BLaER1 treated with 17β-estradiol and CSF1 and Interleukin-3, amounts not matched to agents 10 nM and 100 nM (cell line): ENCODE measurements around the gene ANKRD28.
A peak's percentile ranks its signal among the peaks of the same experiment; 100 is the strongest.

Source experiments
- H3K27ac ChIP-seq, 11 experiments: shearing (Covaris generic); formaldehyde crosslinking; 2 replicates each; pipeline ENCODE4 v1.8.1; 2022
- H3K27me3 ChIP-seq, 11 experiments: shearing (Covaris generic); formaldehyde crosslinking; 2 replicates each; pipeline ENCODE4 v1.8.1; 2022
- H3K36me3 ChIP-seq, 11 experiments: shearing (Covaris generic); formaldehyde crosslinking; 2 replicates each; pipeline ENCODE4 v1.8.1; 2022
- H3K4me1 ChIP-seq, 10 experiments: shearing (Covaris generic); formaldehyde crosslinking; 2 replicates each; pipeline ENCODE4 v1.8.1; 2022
- H3K4me2 ChIP-seq, 11 experiments: shearing (Covaris generic); formaldehyde crosslinking; 2 replicates each; pipeline ENCODE4 v1.8.1; 2022
- H3K4me3 ChIP-seq, 10 experiments: shearing (Covaris generic); formaldehyde crosslinking; 2 replicates each; pipeline ENCODE4 v1.8.1; 2022
- H3K9ac ChIP-seq, 11 experiments: shearing (Covaris generic); formaldehyde crosslinking; 2 replicates each; pipeline ENCODE4 v1.8.1; 2022
- H3K9me3 ChIP-seq, 11 experiments: shearing (Covaris generic); formaldehyde crosslinking; replicated peaks in 1 of 11; 2 replicates each; pipeline ENCODE4 v1.8.1; 2022
- H4K20me1 ChIP-seq, 11 experiments: shearing (Covaris generic); formaldehyde crosslinking; 2 replicates each; pipeline ENCODE4 v1.8.1; 2022
- Cebpa-rat ChIP-seq, 11 experiments: shearing (Covaris generic); IDR thresholded peaks; 2 replicates each; pipeline ENCODE4 v1.8.1; 2022

Gene ANKRD28

DNA sequence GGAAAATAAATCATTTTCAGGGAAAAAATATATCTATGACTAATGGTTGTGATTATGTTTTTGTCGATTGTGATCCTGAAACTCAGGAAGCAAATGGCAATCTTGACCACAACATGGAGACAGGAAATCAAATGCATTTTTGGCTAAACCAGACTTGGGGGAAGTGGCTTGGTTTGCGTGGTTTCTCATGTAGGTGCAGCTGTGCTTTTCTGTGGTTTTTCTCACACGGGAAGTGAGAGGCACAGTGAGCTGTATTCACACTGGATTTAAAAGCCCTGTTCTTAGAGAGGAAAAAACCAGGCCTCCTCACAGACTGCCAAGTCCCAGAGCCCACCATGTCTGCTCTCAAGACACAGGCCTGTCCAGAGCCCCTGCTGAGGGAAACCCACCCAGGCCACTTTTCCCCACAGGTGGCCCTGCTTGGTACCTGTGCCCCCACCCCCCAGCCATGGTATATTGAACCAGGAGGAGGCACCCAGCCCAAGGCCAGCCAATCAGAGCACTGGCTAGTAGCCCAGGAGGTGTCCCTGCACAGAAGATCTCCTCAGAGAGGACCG, 150.1 kb downstream of the ANKRD28 start:
- H3K36me3 ChIP-seq = no peaks in the 10 kb centered on the region; a peak in 1 of 22 replicates
- peak overlapping the region; percentile 59 to 86 (median 79); a peak in 21 of 22 replicates for H3K27ac ChIP-seq
- TF ChIP-seq Cebpa-rat (IDR thresholded peaks at IDR 0.05) = peak in 3 of 11 experiments; percentile 20 to 56 (median 46); a peak in 3 of 22 replicates
- H3K4me3 ChIP-seq = peak overlapping the region in 9 of 10 experiments; percentile 10 to 57 (median 46); a peak in 12 of 20 replicates
- H4K20me1 ChIP-seq = peaks cover 0 to 12% (median 0%) of the 10 kb centered on the region in 11 experiments; a peak in 3 of 22 replicates
- peak overlapping the region; percentile 54 to 75 (median 70); a peak in 20 of 22 replicates for H3K9ac ChIP-seq
- H3K27me3 ChIP-seq = peaks cover 0 to 47% (median 20%) of the 10 kb centered on the region in 11 experiments; a peak in 12 of 22 replicates
- H3K4me1 ChIP-seq = peaks cover 33 to 52% (median 45%) of the 10 kb centered on the region in 10 experiments
- peak overlapping the region; percentile 87 to 97 (median 94) for H3K4me2 ChIP-seq
- H3K9me3 ChIP-seq = peaks cover 0 to 32% (median 12%) of the 10 kb centered on the region in 11 experiments; a peak in 15 of 22 replicates

- H3K27me3 ChIP-seq = peaks cover 0 to 46% (median 20%) of the 10 kb centered on the region in 11 experiments; a peak in 12 of 22 replicates
- peak overlapping the region; percentile 54 to 75 (median 70); a peak in 20 of 22 replicates for H3K9ac ChIP-seq
- H3K27ac ChIP-seq = peak overlapping the region; percentile 19 to 86 (median 79); a peak in 21 of 22 replicates
- H3K4me3 ChIP-seq = peak overlapping the region in 9 of 10 experiments; percentile 10 to 57 (median 46); a peak in 16 of 20 replicates
- H4K20me1 ChIP-seq = peaks cover 0 to 12% (median 0%) of the 10 kb centered on the region in 11 experiments; a peak in 3 of 22 replicates
- no peaks in the 10 kb centered on the region; a peak in 1 of 22 replicates for H3K36me3 ChIP-seq
- peak overlapping the region; percentile 87 to 97 (median 94) for H3K4me2 ChIP-seq
- H3K4me1 ChIP-seq = peaks cover 33 to 52% (median 45%) of the 10 kb centered on the region in 10 experiments
- H3K9me3 ChIP-seq = peaks cover 0 to 28% (median 12%) of the 10 kb centered on the region in 11 experiments; a peak in 15 of 22 replicates
- TF ChIP-seq Cebpa-rat (IDR thresholded peaks at IDR 0.05) = no peak
These were observed 150.8 kb downstream of the ANKRD28 start for GRCh38 chr3:15646851-15647511.

DNA sequence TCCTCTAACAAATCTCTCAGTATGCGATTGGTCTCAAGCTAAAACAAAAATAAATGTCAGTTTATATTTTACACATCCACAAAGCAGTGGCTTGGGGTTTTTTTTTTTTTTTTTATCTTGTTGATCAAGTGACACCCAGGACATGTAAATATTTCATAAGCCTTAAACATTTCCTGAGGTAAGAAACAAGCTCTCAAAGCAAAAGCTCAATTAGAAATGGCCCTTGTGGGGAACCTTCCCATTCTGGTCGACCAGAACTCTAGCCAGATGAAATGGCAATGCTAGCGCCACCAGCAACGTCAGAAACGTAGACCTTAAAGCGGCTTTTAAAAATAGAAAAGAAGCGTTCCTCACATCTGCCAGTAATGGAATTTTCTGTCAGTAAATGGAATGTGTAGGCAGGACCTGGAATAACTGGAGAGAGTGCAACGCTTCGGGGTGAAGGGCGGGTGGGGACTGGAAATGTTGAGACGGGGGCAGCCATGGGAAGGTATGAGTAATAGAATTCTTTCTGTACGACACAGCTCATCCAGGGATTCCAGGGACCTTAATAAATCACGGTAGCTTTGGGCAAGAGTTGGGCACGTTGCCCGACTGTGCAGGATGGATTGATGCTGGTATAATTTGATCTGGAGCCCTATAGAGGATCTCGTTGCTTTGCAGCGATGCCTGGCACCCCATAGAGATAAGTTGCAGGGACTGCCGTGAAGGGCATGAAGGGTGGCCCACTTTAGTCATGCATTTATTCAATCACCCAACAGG, 151.9 kb downstream of the ANKRD28 start:
- Histone ChIP-seq H3K4me1 (peaks cover 33 to 58% (median 45%) of the 10 kb centered on the region in 10 experiments), H3K4me3 (no peak overlapping the region; a peak in 1 of 20 replicates), H3K27me3 (peaks cover 0 to 37% (median 15%) of the 10 kb centered on the region in 11 experiments; a peak in 12 of 22 replicates), H4K20me1 (peaks cover 0 to 12% (median 0%) of the 10 kb centered on the region in 11 experiments; a peak in 3 of 22 replicates), H3K27ac (peak overlapping the region in 8 of 11 experiments; percentile 11 to 86 (median 84); a peak in 11 of 22 replicates), H3K9ac (peak overlapping the region in 3 of 11 experiments; percentile 70 to 75 (median 73); a peak in 3 of 22 replicates), H3K4me2 (peak overlapping the region; percentile 87 to 97 (median 94)), H3K36me3 (no peaks in the 10 kb centered on the region; a peak in 1 of 22 replicates), H3K9me3 (peaks cover 0 to 20% (median 11%) of the 10 kb centered on the region in 11 experiments; a peak in 12 of 22 replicates)
- no peak for TF ChIP-seq Cebpa-rat (IDR thresholded peaks at IDR 0.05)

GRCh38 chr3:15645246-15645645, 152.5 kb downstream of the ANKRD28 start:
- Histone ChIP-seq H3K36me3 (no peaks in the 10 kb centered on the region; a peak in 1 of 22 replicates), H3K4me2 (peak overlapping the region in 9 of 11 experiments; percentile 87 to 97 (median 94); a peak in 16 of 22 replicates), H3K27ac (peak overlapping the region in 3 of 11 experiments; percentile 11 to 34 (median 21); a peak in 5 of 22 replicates), H3K27me3 (peaks cover 0 to 32% (median 15%) of the 10 kb centered on the region in 11 experiments; a peak in 12 of 22 replicates), H3K4me3 (no peak overlapping the region), H3K9me3 (peaks cover 0 to 20% (median 11%) of the 10 kb centered on the region in 11 experiments; a peak in 12 of 22 replicates), H3K9ac (no peak overlapping the region), H4K20me1 (peaks cover 0 to 12% (median 0%) of the 10 kb centered on the region in 11 experiments; a peak in 3 of 22 replicates), H3K4me1 (peaks cover 33 to 58% (median 45%) of the 10 kb centered on the region in 10 experiments)
- no peak for TF ChIP-seq Cebpa-rat (IDR thresholded peaks at IDR 0.05)

DNA sequence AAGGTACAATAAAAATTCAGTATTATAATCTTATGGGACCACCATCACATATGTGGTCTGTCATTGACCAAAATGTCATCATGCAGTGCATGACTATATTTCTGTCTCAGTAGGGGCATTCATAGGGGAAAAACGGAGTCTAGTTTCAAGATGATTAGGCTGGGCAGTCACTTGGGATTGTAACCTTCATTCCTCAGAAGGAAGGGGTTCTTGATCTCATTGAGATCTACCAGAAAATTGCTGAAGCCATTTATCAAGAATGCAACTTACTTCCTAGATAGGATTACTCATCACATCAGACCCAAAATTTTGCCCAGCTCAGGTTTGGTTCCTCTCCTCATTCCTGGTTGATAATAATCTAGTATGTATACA, 158.9 kb downstream of the ANKRD28 start:
- H3K9ac ChIP-seq = no peak overlapping the region
- no peaks in the 10 kb centered on the region for H4K20me1 ChIP-seq
- peak overlapping the region in 6 of 11 experiments; percentile 12 to 82 (median 78); a peak in 8 of 22 replicates for H3K4me2 ChIP-seq
- H3K36me3 ChIP-seq = no peaks in the 10 kb centered on the region
- H3K4me3 ChIP-seq = no peak overlapping the region
- no peaks in the 10 kb centered on the region for H3K27me3 ChIP-seq
- no peaks in the 10 kb centered on the region for H3K9me3 ChIP-seq
- H3K27ac ChIP-seq = no peak overlapping the region
- TF ChIP-seq Cebpa-rat (IDR thresholded peaks at IDR 0.05) = no peak
- peaks cover 5 to 56% (median 34%) of the 10 kb centered on the region in 10 experiments; a peak in 19 of 20 replicates for H3K4me1 ChIP-seq

DNA sequence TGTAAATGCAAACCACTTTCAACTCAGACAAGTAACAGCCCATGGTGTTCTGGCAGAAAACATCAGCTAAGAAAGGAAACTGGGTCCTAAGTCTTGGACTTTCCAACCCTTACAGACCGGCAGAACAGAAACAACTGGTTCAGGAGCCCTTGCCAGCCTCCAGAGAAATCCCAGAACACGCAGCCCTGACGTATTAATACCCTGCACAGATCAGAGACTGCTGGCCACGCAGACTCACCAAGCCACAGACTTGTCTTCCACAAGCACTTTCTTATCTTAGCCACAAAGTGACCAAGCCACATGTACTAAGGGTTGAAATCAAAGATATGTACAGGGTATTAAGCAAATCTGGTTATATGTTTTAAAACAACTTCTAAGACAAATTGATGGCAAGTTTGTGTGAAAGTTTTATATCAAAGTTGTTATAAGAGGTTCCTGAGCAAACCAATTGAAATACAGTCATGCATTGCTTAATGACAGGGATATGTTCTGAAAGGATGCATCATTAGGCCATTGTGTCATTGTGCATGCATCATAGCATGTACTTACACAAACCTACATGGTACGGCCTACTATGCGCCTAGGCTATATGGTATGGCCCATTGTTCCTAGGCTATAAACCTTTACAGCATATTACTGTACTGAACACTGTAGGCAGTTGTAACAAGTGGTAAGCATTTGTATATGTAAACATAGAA, 159.4 kb downstream of the ANKRD28 start:
- Histone ChIP-seq H3K9me3 (no peaks in the 10 kb centered on the region), H3K4me1 (peaks cover 5 to 60% (median 34%) of the 10 kb centered on the region in 10 experiments; a peak in 19 of 20 replicates), H4K20me1 (no peaks in the 10 kb centered on the region), H3K4me3 (no peak overlapping the region), H3K27ac (no peak overlapping the region), H3K36me3 (no peaks in the 10 kb centered on the region), H3K9ac (no peak overlapping the region), H3K27me3 (no peaks in the 10 kb centered on the region), H3K4me2 (peak overlapping the region in 6 of 11 experiments; percentile 12 to 82 (median 78); a peak in 10 of 22 replicates)
- no peak for TF ChIP-seq Cebpa-rat (IDR thresholded peaks at IDR 0.05)

DNA sequence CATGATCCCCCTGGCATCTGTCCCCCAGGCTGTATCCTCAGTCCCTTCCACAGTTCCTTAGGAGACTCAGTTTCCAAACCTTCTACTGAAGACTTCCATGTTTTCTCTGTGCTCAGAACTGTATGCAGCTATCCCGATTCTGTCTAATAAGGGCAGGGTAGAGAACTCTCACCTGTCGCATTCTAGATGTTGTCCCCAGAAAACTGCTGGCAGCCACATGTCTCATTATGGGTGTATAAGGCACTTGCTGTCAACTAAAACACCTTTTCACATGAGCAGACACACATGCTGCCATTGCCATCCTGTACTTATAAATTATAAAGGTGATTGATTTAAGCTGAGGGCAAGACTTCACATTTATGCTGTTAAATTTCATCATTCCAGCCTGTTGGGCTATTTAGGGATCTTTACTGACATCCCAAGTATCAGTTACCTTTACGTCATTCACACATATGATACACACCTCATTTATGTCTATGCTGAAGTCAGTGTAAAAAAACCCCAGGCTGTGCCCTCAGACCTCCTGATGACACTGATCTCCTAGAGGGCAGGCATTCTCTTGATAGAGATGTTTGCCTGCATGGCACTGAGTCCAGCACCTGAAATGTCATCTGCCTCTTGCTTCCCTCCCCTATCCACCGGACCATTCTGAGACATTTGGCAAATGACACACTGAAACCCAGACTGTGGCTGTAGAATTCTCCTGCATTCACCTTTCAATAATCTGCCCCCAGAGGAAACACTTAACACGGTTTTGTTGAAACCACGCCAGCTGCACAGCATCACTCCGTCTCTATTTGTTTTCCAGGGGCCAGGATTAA, 160.4 kb downstream of the ANKRD28 start:
- H3K9me3 ChIP-seq = no peaks in the 10 kb centered on the region
- no peaks in the 10 kb centered on the region for H4K20me1 ChIP-seq
- H3K27ac ChIP-seq = peak overlapping the region in 8 of 11 experiments; percentile 31 to 75 (median 56); a peak in 13 of 22 replicates
- H3K9ac ChIP-seq = no peak overlapping the region; a peak in 1 of 22 replicates
- H3K4me1 ChIP-seq = peaks cover 5 to 60% (median 34%) of the 10 kb centered on the region in 10 experiments; a peak in 19 of 20 replicates
- H3K4me3 ChIP-seq = no peak overlapping the region
- H3K4me2 ChIP-seq = peak overlapping the region in 8 of 11 experiments; percentile 68 to 82 (median 74); a peak in 17 of 22 replicates
- no peaks in the 10 kb centered on the region for H3K36me3 ChIP-seq
- no peak for TF ChIP-seq Cebpa-rat (IDR thresholded peaks at IDR 0.05)
- no peaks in the 10 kb centered on the region for H3K27me3 ChIP-seq
